DMS53 (cell line): Measurements from ENCODE around the gene RUSC1.
"Not testable (repeated sequence)": the region's sequence is repeated elsewhere in the genome, so short reads cannot be mapped to it uniquely, and the experiment has no call there.

Experiments used
- DNase-seq: peaks from one replicate; lab custom pipeline; 2025; lab: John Stamatoyannopoulos, UW

Gene RUSC1

GRCh38 chr1:155324037-155324716 lies 3.5 kb downstream of the RUSC1 start:
- peak; percentile 98 for DNase-seq

DNA sequence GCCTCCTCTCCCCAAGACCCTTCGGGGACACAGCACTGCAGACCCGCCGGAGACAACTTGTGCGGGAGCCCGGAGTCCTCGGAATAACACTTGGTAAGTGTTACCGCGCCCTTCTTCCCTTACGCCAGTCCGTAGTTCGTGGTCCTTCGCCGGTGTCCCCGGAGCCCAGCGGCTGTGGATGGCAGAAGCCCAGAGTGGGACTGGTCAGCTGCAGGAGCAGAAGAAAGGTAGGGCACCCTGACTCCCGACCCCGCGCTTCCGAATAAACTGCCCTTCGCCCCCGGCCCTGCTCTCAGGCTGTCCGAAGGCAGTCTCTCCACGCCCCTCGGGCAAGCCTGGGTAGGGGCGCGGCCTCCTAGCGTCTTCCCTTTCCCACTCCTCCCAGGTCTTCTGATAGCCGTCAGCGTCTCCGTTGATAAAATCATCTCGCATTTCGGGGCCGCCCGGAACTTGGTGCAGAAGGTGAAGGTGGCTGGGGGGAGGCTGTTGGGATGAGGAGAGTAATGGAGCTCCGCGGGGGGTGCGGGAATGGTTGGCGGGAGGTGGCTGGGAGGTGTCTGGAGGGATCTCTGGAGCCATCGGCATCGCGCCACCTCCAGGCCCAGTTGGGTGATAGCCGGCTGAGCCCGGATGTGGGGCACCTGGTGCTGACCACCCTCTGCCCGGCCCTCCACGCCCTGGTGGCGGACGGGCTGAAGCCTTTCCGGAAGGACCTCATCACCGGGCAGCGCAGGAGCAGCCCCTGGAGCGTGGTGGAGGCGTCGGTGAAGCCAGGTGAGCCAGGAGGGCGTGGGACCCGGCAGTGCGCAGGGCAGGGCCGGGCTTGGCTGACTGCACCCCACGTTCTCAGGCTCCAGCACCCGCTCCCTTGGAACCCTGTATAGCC lies 4.3 kb downstream of the RUSC1 start:
- DNase-seq: peak; percentile 81

GRCh38 chr1:155325603-155325893 lies 4.9 kb downstream of the RUSC1 start:
- DNase-seq: no peak

DNA sequence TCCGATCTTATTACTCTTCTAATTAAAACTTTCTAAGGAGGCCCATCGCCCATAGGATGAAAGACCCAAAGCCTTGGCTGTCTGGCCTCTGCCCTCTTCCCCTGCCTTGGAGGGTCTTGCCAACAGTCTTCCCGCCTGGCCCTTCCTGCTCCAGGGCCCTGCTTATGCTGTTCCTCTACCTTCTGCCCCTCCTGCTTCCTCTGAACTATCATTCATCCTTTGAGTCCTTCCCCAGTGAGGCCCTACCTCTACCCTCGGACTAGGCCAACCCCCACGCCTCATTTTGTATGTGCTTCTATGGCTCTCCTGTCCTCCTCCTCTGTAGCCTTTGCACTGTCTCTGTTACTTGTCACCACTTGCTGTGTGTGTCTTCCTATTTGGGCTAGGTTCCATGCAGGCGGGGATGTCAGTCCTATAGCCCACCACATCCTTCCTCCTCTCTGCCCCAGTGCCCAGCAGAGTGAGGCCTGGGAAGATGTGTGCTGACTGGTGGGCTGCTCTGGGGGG lies 5.4 kb downstream of the RUSC1 start:
- no peak for DNase-seq

DNA sequence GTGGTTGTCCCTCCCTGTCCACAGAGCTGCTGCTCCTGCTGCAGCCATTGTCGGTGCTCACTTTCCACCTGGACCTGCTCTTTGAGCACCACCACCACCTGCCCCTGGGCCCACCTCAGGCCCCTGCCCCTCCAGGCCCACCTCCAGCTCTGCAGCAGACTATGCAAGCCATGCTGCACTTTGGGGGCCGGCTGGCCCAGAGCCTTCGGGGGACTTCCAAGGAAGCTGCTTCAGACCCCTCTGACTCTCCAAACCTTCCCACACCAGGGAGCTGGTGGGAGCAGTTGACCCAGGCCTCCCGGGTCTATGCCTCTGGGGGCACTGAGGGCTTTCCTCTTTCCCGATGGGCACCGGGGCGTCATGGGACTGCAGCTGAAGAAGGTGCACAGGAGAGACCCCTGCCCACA lies 5.9 kb downstream of the RUSC1 start:
- DNase-seq: no peak

GRCh38 chr1:155327981-155328380 lies 7.3 kb downstream of the RUSC1 start:
- DNase-seq: no peak

GRCh38 chr1:155328856-155329255 lies 8.2 kb downstream of the RUSC1 start:
- DNase-seq: not testable (repeated sequence)

- peak; percentile 99 for DNase-seq
These were observed 9.4 kb downstream of the RUSC1 start for GRCh38 chr1:155329980-155330598.

DNA sequence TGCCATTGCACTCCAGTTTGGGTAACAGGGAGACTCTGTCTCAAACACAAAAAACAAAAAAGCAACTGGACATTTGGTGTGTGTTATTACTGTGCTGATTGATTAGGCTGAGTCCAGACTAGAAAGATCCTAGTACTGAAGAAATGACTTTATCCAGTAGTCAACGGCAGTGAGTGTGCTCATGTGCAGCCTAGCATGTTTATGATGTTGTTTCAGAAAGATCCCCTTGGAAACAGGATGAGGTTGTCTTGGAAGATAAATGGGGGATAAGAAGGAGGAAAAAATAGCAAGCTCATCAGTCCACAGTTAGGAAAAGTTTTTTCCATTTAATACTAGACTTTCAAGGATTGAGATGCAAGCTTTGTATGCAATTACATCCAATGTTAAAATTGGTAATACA lies 14.3 kb downstream of the RUSC1 start:
- no peak for DNase-seq

DNA sequence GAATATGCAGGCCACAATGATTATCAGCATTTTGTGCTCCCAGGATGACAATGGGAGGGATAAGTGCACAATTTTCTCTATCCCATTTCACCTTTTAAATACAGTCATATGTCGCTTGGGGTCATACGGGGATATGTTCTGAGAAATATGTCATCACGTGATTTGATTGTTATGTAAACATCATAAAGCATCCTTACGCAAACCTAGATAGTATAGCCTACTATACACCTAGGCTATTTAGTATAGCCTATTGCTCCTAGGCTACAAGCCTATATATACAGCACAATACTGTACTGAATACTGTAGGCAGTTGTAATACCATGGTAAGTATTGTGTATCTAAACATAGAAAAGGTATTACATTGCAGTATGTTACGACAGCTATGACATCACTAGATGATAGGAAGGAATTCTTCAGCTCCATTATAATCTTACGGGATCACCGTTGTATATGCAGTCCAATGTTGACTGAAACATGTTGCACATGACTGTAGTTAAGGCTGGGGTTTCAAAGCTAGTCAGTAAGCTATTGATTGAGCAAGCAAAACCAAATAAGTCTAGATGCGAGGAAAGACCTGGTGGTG lies 18.9 kb downstream of the RUSC1 start:
- DNase-seq: no peak

GRCh38 chr1:155342842-155343241 lies 22.1 kb downstream of the RUSC1 start:
- DNase-seq: no peak

DNA sequence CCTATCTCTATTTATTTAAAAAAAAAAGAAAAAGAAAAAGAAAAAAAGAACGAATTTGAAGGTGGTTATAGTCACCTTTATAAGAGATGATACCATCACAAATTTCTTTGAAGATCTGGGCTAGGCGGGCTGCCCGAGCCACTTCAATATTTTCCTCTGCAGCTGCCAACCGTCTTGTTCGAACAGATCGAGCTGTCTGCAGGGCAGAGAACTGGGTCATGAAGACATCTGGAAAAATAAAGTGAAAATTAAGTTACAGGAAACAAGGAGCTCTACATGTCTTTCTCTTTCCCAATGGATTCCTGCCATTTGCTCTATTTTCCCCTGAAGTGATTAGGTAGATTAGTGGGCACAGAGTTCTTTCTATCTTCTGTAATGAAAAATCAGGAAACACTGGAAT lies 31.9 kb downstream of the RUSC1 start:
- DNase-seq: no peak

- DNase-seq: no peak
These were observed 39.4 kb downstream of the RUSC1 start for GRCh38 chr1:155360051-155360450.

GRCh38 chr1:155379180-155379579 lies 58.5 kb downstream of the RUSC1 start:
- no peak for DNase-seq

DNA sequence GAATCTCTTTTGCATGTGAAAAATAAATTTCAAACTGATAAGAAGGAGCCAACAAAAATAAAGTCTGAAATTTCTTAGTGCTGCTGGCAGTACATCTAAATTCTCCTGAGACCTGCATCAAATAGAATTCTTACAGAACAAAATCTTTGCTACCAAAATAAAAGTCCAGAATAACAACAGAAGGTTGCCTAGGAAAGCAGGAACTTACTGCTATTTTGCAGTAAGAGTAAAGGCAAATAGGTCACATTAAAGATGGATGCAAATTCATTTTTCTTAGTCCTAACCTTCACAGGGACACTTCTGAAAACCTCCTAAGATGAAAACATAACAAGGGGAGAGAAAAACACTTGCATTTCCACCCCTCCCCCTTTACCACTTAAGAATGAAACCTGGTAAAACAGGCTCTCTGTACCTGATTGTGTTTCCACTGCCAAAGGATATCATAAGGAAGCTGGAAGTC lies 59.0 kb downstream of the RUSC1 start:
- DNase-seq: peak; percentile 48
